Naive thymus-derived CD8-positive, alpha-beta T cell (primary cell): ENCODE data around the gene KLHL21. TPM values are rescaled to one million over a fixed set of nuclear protein-coding genes. Genes with fewer than 3 reads are reported as not detected.
A peak's percentile ranks its signal among the peaks of the same experiment; 100 is the strongest.

Source experiments
- ATAC-seq, 2 donors: fragments of 150-1000 bp; cut with Tn5 transposase in 1 of 2; sonication (Bioruptor Pico), chemical (Tn5 transposase) in 1 of 2; 1 replicate in 1 of 2; 2 replicates in 1 of 2; pipeline ENCODE4 v1.10.0; 2021; ENCODE audit warnings: mild to moderate bottlenecking in 2 of 2, moderate library complexity in 2 of 2
- POLR2A ChIA-PET: fragments of 350-600 bp; sonication (Branson Sonifier 250); formaldehyde crosslinking; loops from one replicate; lab custom pipeline; 2021; ENCODE audit warnings: antibody characterized with exemption; lab: Charles Lee
- DNase-seq, 10 donors: peaks; one replicate each; pipeline versions ENCODE4 v3.0.0 to v3.0.0-alpha.2; 2020 to 2022
- H3K27ac Mint-ChIP-seq, 10 donors: one replicate each; pipeline ENCODE4 v1.8.0; 2020 to 2022; ENCODE audit warnings: mild to moderate bottlenecking in 10 of 10, mixed read lengths in 10 of 10, moderate library complexity in 4 of 10, inconsistent platforms in 1 of 10
- H3K27me3 Mint-ChIP-seq, 5 donors: one replicate each; pipeline ENCODE4 v1.8.0; 2021 to 2022; ENCODE audit warnings: mixed read lengths in 5 of 5
- H3K36me3 Mint-ChIP-seq, 3 donors: one replicate each; pipeline ENCODE4 v1.8.0; 2020 to 2022; ENCODE audit warnings: mixed read lengths in 3 of 3, mild to moderate bottlenecking in 2 of 3, inconsistent platforms in 1 of 3
- H3K4me1 Mint-ChIP-seq, 4 donors: one replicate each; pipeline ENCODE4 v1.8.0; 2021 to 2022; ENCODE audit warnings: mixed read lengths in 4 of 4
- H3K4me3 Mint-ChIP-seq, 10 donors: one replicate each; pipeline ENCODE4 v1.8.0; 2020 to 2022; ENCODE audit warnings: mild to moderate bottlenecking in 10 of 10, mixed read lengths in 10 of 10, moderate library complexity in 6 of 10, inconsistent platforms in 1 of 10
- H3K9me3 Mint-ChIP-seq, 9 donors: one replicate each; pipeline ENCODE4 v1.8.0; 2020 to 2022; ENCODE audit warnings: mixed read lengths in 9 of 9, mild to moderate bottlenecking in 3 of 9, inconsistent platforms in 1 of 9, moderate library complexity in 1 of 9
- polyA plus RNA-seq, 3 donors: library from polyadenylated mRNA; unstranded; fragments of 300-500 nt; fragmentation: Illumina TruSeq; gene quantifications; one replicate each; pipeline ENCODE4 v1.2.3, GENCODE V29; 2021
- total RNA-seq, 8 experiments: library from RNA in 2 of 8; stranded (reverse) in 2 of 8; gene quantifications; one replicate each; pipeline ENCODE4 v1.2.3 and lab custom pipeline; 2021 to 2026

The KLHL21 gene
- total and polyA plus RNA-seq, 5 experiments from 2014 or later: 15.7 to 67.7 (median 26.4) TPM

DNA sequence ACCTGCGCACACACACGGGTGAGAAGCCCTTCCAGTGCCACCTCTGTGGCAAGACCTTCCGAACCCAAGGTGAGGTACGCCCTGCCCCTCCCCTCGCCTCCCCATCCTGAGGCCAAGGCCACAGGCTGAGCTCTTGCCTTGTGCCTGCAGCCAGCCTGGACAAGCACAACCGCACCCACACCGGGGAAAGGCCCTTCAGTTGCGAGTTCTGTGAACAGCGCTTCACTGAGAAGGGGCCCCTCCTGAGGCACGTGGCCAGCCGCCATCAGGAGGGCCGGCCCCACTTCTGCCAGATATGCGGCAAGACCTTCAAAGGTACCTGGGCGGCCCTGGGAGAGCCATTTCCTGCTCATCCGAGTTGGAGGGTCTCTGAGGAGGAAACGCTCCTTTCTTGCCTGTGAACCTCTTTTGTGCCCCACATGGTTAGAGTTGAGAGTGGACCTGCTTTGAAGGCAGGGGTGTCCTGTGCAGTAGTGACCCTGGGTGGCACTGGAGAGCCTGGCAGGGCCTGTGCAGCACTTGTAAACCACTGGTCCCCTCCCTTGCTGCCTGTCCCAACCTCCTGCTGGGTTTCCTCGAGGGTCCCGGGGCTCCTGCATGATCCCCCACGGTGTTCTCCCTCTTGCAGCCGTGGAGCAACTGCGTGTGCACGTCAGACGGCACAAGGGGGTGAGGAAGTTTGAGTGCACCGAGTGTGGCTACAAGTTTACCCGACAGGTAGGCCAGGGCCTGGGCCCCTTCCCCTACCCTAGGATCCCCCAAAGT lies 14.4 kb downstream of the KLHL21 start:
- H3K4me1 Mint-ChIP-seq: peaks cover 20 to 54% (median 35%) of the 10 kb centered on the region in 4 donors
- POLR2A ChIA-PET: interaction anchor here (1.0 to 4.2 kb wide), 3 partner anchors 8 to 14 kb away, joined by 5 to 37 read pairs (median 6); partner anchors contain the start of genes KLHL21 and ZBTB48
- no peak for DNase-seq
- peak overlapping the region in 7 of 10 donors; percentile 9 to 77 (median 62) for H3K27ac Mint-ChIP-seq
- no peaks in the 10 kb centered on the region for H3K9me3 Mint-ChIP-seq
- peaks cover 0 to 30% (median 2%) of the 10 kb centered on the region in 3 donors for H3K36me3 Mint-ChIP-seq
- peak in 1 of 2 donors; percentile 13 for ATAC-seq
- H3K4me3 Mint-ChIP-seq: no peak overlapping the region
- H3K27me3 Mint-ChIP-seq: no peaks in the 10 kb centered on the region

DNA sequence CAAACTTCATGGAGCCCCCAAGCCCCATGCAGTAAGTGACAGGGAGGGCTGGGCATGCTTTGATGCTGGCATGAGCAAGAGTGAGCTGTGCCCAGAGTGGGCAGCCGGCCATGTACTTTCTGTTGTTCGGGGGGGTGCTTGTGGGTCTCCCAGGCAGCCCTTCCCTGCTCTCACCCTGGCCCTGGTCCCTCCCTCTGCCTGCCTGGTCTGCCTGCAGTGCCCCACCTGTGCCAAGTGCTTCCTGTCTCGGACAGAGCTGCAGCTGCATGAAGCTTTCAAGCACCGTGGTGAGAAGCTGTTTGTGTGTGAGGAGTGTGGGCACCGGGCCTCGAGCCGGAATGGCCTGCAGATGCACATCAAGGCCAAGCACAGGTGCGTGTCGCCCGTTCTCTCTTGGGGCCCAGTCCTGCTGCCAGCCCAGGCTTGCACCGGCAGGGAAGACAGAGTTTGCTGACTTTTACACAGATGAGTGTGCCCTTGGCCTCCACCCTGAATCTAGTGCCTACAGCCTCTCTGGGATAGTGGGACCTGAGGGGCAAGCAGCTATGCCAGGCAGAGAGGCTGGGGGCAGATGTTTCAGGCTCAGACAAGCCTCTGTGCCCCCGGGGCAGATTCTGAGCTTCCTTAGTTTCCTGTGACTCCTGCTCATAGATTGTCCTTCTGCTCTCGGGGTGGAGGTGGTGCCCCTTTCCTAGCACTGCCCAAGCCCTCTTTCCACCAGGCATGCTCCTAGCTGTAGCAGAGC lies 15.2 kb downstream of the KLHL21 start:
- peaks cover 0 to 28% (median 2%) of the 10 kb centered on the region in 3 donors for H3K36me3 Mint-ChIP-seq
- ATAC-seq (no peak), DNase-seq (no peak)
- peak overlapping the region in 8 of 10 donors; percentile 9 to 73 (median 60) for H3K27ac Mint-ChIP-seq
- H3K9me3 Mint-ChIP-seq: no peaks in the 10 kb centered on the region
- H3K4me3 Mint-ChIP-seq: no peak overlapping the region
- no peaks in the 10 kb centered on the region for H3K27me3 Mint-ChIP-seq
- POLR2A ChIA-PET: interaction anchor here (0.5 to 4.2 kb wide), 3 partner anchors 10 to 124 kb away, joined by 3 to 37 read pairs (median 5); partner anchors contain the start of gene KLHL21
- peaks cover 20 to 52% (median 37%) of the 10 kb centered on the region in 4 donors for H3K4me1 Mint-ChIP-seq

DNA sequence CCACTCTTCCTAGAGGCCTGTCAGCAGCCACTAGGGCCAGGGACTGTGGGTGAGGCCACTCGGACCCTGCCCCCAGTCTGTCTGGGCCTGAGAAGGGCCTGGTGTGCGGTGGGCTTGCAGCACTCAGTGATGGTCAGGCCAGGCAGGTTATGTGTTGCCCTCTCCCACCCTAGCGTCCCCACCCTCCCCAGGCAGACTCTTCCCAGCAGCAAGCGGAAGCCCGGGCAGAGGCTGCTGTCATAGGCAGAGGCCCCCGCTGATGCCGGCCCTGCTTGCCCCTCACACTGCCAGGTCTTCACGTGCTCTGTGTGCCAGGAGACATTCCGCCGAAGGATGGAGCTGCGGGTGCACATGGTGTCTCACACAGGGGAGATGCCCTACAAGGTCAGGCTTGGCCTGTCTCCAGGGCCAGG lies 16.3 kb downstream of the KLHL21 start:
- H3K4me1 Mint-ChIP-seq: peaks cover 18 to 54% (median 40%) of the 10 kb centered on the region in 4 donors
- peaks cover 0 to 30% (median 2%) of the 10 kb centered on the region in 3 donors for H3K36me3 Mint-ChIP-seq
- DNase-seq (no peak), ATAC-seq (no peak)
- POLR2A ChIA-PET: interaction anchor here (4.2 kb wide), 1 partner anchor 16 kb away, joined by 37 read pairs; the partner anchor contains the start of gene KLHL21
- no peaks in the 10 kb centered on the region for H3K27me3 Mint-ChIP-seq
- H3K4me3 Mint-ChIP-seq: no peak overlapping the region
- H3K27ac Mint-ChIP-seq: peak overlapping the region in 2 of 10 donors; percentile 34 to 69
- H3K9me3 Mint-ChIP-seq: no peaks in the 10 kb centered on the region

DNA sequence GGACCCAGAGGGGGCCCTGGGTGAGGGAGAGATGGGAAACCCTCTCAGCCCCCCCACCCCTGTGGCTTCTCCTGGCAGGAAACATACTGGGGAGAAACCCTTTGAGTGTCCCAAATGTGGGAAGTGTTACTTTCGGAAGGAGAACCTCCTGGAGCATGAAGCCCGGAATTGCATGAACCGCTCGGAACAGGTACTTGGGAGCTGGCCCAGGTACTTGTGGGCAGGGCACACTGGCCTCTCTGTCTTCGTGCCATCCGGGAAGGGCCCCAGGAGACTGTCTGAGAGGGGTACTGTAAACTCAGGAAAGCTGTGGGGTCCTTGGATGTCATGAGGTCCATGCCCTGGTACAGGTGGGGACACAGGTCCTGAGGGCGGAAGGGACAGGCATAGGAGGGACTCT lies 16.8 kb downstream of the KLHL21 start:
- no peak overlapping the region for H3K4me3 Mint-ChIP-seq
- H3K27ac Mint-ChIP-seq: peak overlapping the region in 1 of 10 donors; percentile 27
- H3K4me1 Mint-ChIP-seq: peaks cover 16 to 54% (median 40%) of the 10 kb centered on the region in 4 donors
- no peaks in the 10 kb centered on the region for H3K9me3 Mint-ChIP-seq
- H3K27me3 Mint-ChIP-seq: no peaks in the 10 kb centered on the region
- H3K36me3 Mint-ChIP-seq: peaks cover 0 to 30% (median 2%) of the 10 kb centered on the region in 3 donors
- POLR2A ChIA-PET: interaction anchor here (8.7 kb wide), 1 partner anchor 16 kb away, joined by 145 read pairs; the partner anchor contains the start of gene KLHL21
- DNase-seq (no peak), ATAC-seq (no peak)

DNA sequence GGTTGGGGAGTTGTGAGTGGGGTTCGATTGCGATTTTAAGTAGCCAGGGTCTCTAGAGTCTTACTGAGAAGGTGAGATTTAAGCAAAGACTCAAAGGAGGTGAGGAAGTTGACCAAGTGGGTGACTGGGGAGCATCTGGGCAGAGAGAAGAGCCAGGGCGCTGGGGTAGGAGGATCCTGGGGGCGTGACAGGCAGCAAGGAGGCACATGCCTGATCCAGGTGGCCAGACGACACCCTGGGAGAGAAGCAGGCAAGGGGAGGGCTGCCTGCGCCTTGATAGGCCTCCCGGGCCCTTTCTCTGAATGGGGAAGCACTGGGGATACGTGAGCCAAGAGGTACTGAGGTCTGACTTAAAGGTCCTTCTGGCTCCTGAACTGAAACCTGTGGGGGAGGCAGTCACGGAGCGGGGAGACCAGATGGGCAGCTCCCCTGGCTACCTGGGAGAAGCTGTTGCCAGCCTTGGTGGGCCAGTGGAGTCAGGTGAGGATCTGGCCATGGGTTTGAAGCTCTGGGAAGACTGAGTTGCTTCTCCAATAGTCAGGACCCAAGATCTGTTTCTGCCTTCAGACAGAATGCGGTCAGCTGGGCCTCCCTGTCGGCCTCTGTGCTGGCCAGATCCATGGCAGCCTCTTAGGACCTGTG lies 17.5 kb downstream of the KLHL21 start:
- peaks cover 18 to 54% (median 41%) of the 10 kb centered on the region in 4 donors for H3K4me1 Mint-ChIP-seq
- peak overlapping the region in 1 of 10 donors; percentile 63 for H3K4me3 Mint-ChIP-seq
- POLR2A ChIA-PET: interaction anchor here (8.7 kb wide), 1 partner anchor 17 kb away, joined by 145 read pairs; the partner anchor contains the start of gene KLHL21
- H3K27me3 Mint-ChIP-seq: no peaks in the 10 kb centered on the region
- DNase-seq: no peak
- H3K9me3 Mint-ChIP-seq: no peaks in the 10 kb centered on the region
- peak overlapping the region in 6 of 10 donors; percentile 14 to 72 (median 42) for H3K27ac Mint-ChIP-seq
- ATAC-seq: no peak
- peaks cover 0 to 25% (median 0%) of the 10 kb centered on the region in 3 donors for H3K36me3 Mint-ChIP-seq

DNA sequence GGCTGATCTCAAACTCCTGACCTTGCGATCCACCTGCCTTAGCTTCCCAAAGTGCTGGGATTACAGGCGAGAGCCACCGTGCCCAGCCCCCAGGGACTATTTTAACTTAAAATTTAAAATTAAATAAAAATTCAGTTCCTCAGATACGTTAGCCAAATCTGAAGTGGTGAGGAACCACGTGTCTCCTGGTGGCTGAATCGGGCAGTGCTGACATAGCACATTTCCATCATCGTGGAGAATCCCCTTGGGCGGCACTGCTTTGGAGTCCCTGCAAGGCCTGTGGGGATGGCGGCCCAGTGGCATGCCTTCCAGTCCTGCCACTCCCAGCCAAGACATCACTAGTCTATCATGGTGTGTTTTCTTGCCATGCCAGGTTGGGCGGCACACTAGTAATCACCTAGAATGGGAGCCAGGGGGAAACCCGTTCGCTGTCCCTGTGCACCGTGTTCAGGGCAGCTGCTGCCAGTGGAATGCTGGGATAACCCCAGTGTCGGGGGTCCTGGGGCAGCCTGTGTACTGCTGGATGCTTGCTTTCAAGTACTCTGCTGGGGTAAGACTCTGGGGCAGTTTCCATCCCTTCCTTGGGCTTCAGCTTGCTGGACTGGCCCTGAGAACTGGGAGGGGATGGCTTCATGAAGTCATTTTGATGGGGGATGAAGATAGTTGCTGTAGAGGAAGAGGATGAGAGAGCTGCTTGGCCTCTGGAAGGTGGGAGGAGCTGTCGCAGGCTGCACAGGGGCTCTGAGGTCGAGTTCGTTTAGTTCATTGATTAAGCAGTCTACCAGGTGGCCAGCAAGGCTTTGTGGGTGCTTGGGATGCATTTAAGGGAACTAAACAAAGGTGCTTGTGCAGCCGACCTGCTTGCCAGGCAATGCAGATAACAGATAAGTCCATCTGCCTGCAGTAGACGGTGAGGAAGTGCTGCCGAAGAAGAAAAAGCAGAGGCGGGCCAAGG lies 18.3 kb downstream of the KLHL21 start:
- H3K4me1 Mint-ChIP-seq: peaks cover 18 to 57% (median 48%) of the 10 kb centered on the region in 4 donors
- no peaks in the 10 kb centered on the region for H3K9me3 Mint-ChIP-seq
- POLR2A ChIA-PET: interaction anchor here (8.7 kb wide), 1 partner anchor 17 kb away, joined by 145 read pairs; the partner anchor contains the start of gene KLHL21
- H3K36me3 Mint-ChIP-seq: peaks cover 0 to 17% (median 0%) of the 10 kb centered on the region in 3 donors
- ATAC-seq (no peak), DNase-seq (no peak)
- peak overlapping the region in 1 of 10 donors; percentile 63 for H3K4me3 Mint-ChIP-seq
- H3K27me3 Mint-ChIP-seq: no peaks in the 10 kb centered on the region
- peak overlapping the region in 7 of 10 donors; percentile 14 to 72 (median 40) for H3K27ac Mint-ChIP-seq

DNA sequence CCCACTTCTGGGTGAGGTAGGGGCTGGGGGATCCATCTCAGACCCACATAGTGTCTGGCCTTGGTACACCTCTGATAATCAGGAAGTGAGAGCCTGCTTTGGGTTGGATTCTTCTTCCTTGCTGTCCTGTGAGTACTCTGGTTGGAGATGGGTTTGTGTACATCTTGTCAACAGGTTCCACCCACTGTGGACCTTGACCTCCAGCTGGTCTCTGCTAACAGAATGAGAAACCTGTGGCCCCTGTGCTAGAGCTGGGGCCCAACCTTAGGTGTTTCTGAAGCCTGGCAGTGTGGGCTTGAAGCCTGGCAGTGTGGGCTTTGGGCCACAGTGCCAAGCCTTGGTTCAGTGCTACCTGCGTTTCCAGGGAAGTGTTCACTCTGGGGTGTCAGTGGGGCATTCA lies 20.3 kb downstream of the KLHL21 start:
- Mint-ChIP-seq H3K36me3 (peaks cover 0 to 4% (median 0%) of the 10 kb centered on the region in 3 donors), H3K27ac (peak overlapping the region in 9 of 10 donors; percentile 65 to 89 (median 73)), H3K4me1 (peaks cover 16 to 56% (median 50%) of the 10 kb centered on the region in 4 donors), H3K9me3 (no peaks in the 10 kb centered on the region), H3K27me3 (no peaks in the 10 kb centered on the region), H3K4me3 (peak overlapping the region in 9 of 10 donors; percentile 31 to 99 (median 96))
- POLR2A ChIA-PET: interaction anchor here (8.7 kb wide), 1 partner anchor 20 kb away, joined by 145 read pairs; the partner anchor contains the start of gene KLHL21
- DNase-seq: no peak
- no peak for ATAC-seq

DNA sequence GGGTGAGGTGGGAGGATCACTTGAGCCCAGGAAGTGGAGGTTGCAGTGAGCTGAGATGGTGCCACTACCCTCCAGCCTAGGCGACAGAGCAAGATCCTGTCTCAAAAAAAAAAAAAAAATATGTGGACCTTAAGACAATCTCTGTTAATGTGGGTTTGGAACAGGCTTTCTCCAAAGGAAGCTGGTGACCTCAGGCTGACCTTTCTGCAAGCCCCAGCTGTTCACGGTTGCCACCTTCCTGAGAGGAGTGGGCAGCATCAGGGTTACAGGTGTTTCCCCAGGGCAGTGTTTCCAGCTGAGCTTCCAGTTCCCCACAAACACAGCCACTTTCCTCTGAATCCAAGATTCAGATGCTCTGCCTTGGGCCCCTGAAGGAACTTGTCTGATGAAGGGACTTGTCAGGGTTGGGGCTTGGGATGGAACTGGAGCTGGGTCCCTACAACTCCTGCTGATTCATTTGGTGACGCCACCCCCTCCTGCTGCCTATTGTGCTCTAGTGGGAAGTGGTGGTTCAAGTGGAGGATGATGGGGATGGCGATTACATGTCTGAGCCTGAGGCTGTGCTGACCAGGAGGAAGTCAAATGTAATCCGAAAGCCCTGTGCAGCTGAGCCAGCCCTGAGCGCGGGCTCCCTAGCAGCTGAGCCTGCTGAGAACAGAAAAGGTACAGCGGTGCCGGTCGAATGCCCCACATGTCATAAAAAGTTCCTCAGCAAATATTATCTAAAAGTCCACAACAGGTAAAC lies 20.9 kb downstream of the KLHL21 start:
- Mint-ChIP-seq H3K27me3 (no peaks in the 10 kb centered on the region), H3K4me3 (peak overlapping the region; percentile 36 to 99 (median 96)), H3K27ac (peak overlapping the region; percentile 70 to 99 (median 92)), H3K4me1 (peaks cover 14 to 52% (median 49%) of the 10 kb centered on the region in 4 donors), H3K9me3 (no peaks in the 10 kb centered on the region), H3K36me3 (peaks cover 0 to 4% (median 0%) of the 10 kb centered on the region in 3 donors)
- POLR2A ChIA-PET: interaction anchor here (0.7 to 8.7 kb wide), 5 partner anchors 20 to 52 kb away, joined by 3 to 145 read pairs (median 7); partner anchors contain the start of genes KLHL21, NOL9, TAS1R1 and THAP3
- DNase-seq (no peak), ATAC-seq (no peak)

DNA sequence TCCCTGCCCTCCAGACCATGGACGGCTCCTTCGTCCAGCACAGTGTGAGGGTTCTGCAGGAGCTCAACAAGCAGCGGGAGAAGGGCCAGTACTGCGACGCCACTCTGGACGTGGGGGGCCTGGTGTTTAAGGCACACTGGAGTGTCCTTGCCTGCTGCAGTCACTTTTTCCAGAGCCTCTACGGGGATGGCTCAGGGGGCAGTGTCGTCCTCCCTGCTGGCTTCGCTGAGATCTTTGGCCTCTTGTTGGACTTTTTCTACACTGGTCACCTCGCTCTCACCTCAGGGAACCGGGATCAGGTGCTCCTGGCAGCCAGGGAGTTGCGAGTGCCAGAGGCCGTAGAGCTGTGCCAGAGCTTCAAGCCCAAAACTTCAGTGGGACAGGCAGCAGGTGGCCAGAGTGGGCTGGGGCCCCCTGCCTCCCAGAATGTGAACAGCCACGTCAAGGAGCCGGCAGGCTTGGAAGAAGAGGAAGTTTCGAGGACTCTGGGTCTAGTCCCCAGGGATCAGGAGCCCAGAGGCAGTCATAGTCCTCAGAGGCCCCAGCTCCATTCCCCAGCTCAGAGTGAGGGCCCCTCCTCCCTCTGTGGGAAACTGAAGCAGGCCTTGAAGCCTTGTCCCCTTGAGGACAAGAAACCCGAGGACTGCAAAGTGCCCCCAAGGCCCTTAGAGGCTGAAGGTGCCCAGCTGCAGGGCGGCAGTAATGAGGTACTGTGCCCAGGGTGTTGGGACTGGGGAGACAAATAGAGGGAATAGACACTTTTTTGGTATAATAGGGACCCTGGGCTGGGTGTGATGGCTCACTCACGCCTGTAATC lies 21.9 kb downstream of the KLHL21 start:
- ATAC-seq: no peak
- Mint-ChIP-seq H3K4me1 (peaks cover 14 to 52% (median 48%) of the 10 kb centered on the region in 4 donors), H3K9me3 (no peaks in the 10 kb centered on the region), H3K4me3 (peak overlapping the region; percentile 91 to 99 (median 96)), H3K27ac (peak overlapping the region; percentile 84 to 99 (median 96)), H3K27me3 (no peaks in the 10 kb centered on the region), H3K36me3 (peaks cover 0 to 4% (median 0%) of the 10 kb centered on the region in 3 donors)
- DNase-seq: no peak
- POLR2A ChIA-PET: interaction anchor here (0.6 to 8.7 kb wide), 11 partner anchors 8 to 95 kb away, joined by 3 to 145 read pairs (median 6); partner anchors contain the start of genes KLHL21, NOL9, PHF13 and TAS1R1
